ENCODE measurements around the gene SHFL.

- TF ChIP-seq TCF12 (IDR thresholded peaks at IDR 0.05; ENCODE audit: low read depth, low read length) (no peak), EP300 (IDR thresholded peaks at IDR 0.05; ENCODE audit: borderline replicate concordance in 1 of 2, low read depth in 2 of 2, low read length in 2 of 2) (no peak), CTCF (IDR thresholded peaks at IDR 0.05; ENCODE audit: control extremely low read depth in 1 of 3, insufficient read depth in 1 of 3, low read depth in 1 of 3, low read length in 3 of 3) (no peak), KDM5A (IDR thresholded peaks at IDR 0.05; ENCODE audit: low read length) (no peak), CEBPB (IDR thresholded peaks at IDR 0.05; ENCODE audit: low read depth, low read length) (no peak), TAF1 (IDR thresholded peaks at IDR 0.05; ENCODE audit: low read depth, low read length) (no peak), ASH2L (IDR thresholded peaks at IDR 0.05; ENCODE audit: low read length) (no peak)
Observed at GRCh38 chr19:10111405-10111811, 25.3 kb downstream of the SHFL start, which contains the start of gene P2RY11.
